Cardiac fibroblast (primary cell): ENCODE measurements around the gene RAB13.
"Not testable (repeated sequence)": the region's sequence is repeated elsewhere in the genome, so short reads cannot be mapped to it uniquely, and the experiment has no call there.

Experiments
- DNase-seq, 2 donors: peaks; one replicate each; pipeline versions ENCODE4 v3.0.0 to v3.0.0-alpha.2; 2010; ENCODE audit warnings: low read depth in 2 of 2
- H3K4me3 ChIP-seq, 2 donors: replicated peaks in 1 of 2; 1 replicate in 1 of 2; 2 replicates in 1 of 2; pipeline ENCODE4 v1.5.1; 2011; ENCODE audit warnings: low read depth in 2 of 2, low read length in 2 of 2, mild to moderate bottlenecking in 2 of 2, moderate library complexity in 1 of 2
- TF ChIP-seq, protein P1 (sequence below): IDR thresholded peaks from one replicate; pipeline ENCODE4 v1.5.1; 2011; ENCODE audit warnings: low read depth, mild to moderate bottlenecking, low read length, inconsistent platforms

The RAB13 gene

DNA sequence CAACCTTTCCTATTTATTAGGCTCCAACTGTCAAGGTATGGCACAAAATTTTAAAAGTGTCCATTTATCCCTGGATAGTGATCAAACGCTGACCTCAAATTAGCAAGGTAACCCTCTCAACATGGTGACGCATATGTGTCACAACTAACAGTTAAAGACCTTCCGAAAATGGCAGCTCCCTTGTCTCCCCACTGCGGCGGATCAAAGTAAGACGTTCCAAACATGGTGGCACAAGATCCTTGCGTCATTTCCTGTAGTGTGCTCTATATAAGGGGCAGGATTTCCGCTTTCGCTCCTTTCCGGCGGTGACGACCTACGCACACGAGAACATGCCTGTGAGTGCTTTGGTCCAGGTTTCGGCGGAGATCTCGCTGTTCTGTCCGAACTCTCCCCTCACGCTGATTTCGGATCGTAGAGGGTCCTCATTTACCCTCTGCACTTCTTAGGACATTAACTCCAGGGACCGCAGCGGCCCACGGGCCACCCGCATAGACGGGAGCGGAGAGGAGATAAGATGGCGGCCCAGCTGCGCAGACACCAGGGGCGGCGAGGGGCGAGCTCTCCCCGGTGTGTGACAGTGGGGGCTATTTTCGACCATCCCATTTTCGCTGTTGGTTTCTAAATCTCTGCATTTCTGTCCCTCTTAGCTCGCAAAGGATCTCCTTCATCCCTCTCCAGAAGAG, 4.5 kb upstream of the RAB13 start, which contains the start of gene RPS27:
RPS27 (plus strand) TSS at position 295 of the 683 bp plus-strand sequence; CDS start at position 330, 35 bp downstream.
- TF ChIP-seq, protein P1, sequence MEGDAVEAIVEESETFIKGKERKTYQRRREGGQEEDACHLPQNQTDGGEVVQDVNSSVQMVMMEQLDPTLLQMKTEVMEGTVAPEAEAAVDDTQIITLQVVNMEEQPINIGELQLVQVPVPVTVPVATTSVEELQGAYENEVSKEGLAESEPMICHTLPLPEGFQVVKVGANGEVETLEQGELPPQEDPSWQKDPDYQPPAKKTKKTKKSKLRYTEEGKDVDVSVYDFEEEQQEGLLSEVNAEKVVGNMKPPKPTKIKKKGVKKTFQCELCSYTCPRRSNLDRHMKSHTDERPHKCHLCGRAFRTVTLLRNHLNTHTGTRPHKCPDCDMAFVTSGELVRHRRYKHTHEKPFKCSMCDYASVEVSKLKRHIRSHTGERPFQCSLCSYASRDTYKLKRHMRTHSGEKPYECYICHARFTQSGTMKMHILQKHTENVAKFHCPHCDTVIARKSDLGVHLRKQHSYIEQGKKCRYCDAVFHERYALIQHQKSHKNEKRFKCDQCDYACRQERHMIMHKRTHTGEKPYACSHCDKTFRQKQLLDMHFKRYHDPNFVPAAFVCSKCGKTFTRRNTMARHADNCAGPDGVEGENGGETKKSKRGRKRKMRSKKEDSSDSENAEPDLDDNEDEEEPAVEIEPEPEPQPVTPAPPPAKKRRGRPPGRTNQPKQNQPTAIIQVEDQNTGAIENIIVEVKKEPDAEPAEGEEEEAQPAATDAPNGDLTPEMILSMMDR: no peak
- peak within 1 kb of the TSS; percentile 79 to 93 for H3K4me3 ChIP-seq
- DNase-seq: peak; percentile 99

DNA sequence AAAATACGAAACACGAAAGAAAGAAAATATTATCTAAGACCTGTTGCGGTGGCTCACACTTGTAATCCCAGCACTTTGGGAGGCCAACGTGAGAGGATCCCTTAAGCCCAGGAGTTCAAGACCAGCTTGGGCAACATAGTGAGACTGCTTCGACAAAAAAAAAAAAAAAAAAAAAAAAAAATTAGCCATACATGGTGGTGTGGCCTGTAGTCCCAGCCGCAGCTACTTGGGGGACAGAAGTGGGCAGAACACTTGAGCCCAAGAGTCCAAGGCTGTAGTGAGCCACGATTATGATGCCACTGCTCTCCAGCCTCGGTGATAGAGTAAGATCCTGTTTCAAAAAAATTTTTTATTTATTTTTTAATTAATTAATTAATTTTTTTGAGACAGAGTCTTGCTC, 1.5 kb upstream of the RAB13 start:
- no peak for DNase-seq
- no peak overlapping the region for H3K4me3 ChIP-seq
- TF ChIP-seq, protein P1: no peak

DNA sequence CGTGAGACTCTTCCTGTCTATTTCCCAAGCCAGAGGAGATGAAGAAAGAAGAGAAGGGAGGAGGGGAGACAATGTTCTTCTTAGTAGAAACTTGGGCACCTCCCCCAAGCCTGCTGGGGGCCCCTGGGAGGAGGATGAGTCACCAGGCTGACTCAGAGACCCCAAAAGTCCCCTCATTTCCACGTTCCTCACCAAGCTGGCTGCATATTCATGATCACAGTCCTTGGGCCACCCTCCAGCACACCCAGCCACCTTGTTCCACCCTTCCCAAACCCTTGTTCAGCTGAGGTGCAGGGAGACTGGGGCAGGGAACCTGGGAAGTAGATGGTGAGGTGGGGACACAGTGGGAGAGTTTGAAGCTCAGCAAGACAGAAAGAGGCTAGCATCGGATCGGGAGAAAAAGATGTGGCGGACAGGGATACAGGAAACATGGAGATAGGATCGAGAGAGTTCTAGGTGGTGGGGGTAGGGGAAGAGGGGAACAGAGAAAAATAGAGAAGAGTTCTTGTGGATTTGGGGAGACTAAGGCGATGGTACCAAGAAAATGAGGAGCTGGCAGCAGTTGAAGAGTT, 712 bp downstream of the RAB13 start:
- peak; percentile 80 to 93 for DNase-seq
- H3K4me3 ChIP-seq: peak overlapping the region; percentile 72 to 89

DNA sequence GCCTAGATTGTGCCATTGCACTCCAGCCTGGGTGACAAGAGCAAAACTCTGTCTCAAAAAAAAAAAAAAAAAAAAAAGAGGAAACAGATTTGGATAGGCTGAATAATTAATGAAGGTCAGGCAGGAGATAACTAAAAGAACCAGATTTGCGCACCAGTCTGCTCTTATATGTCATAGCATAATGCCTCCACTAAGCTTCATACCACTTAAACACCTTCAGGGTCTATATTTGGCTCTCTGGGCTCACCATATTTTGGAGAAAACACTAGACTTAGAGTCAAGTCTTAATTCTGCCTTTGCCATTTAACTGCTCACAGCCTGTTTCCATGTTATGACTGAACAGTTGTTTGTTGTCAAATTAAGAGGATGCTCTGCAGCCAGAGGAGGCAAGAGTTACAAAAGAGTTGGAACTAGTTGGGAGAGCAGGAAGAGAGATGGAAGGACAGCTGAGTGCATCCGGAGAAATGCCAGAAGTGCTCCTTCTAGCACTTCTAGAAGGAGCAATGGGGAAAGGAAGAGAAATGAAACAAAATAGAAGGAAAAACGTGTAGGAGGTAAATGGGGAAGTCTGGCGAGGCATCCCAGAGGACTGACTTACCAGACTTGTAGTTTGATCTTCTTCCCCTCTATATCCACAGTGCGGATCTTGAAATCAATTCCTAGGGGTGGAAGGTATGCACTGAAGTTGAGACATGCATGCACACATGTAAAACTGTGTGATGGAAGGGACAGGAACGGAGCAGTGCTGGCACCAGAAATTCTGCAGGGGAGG, 1.8 kb downstream of the RAB13 start:
- TF ChIP-seq, protein P1: no peak
- peak overlapping the region; percentile 72 to 89 for H3K4me3 ChIP-seq
- DNase-seq: peak in 1 of 2 donors; percentile 34

More for the DNA sequence above, 712 bp downstream of the RAB13 start:
- TF ChIP-seq, protein P1: no peak

DNA sequence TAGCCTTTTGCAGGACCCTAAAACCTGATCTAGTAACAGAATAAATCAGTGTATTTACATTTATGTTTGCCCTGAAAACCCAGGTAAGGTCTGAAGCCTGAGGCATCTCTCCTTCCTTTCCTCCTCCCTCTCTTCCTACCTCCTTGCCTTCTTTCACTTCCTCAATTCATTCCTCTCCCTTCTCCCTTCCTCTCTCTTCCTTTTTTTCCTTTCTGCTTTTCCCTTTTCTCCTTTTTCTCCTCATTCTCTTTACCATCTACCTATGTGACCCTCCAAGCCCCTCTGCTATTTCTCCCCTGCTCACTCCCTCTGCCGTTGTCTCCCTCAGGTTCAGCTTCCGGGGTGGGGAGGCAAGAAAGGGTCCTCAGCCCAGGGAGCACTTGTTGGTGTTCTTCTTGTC, 4.4 kb downstream of the RAB13 start:
- not testable (repeated sequence) for H3K4me3 ChIP-seq, DNase-seq

DNA sequence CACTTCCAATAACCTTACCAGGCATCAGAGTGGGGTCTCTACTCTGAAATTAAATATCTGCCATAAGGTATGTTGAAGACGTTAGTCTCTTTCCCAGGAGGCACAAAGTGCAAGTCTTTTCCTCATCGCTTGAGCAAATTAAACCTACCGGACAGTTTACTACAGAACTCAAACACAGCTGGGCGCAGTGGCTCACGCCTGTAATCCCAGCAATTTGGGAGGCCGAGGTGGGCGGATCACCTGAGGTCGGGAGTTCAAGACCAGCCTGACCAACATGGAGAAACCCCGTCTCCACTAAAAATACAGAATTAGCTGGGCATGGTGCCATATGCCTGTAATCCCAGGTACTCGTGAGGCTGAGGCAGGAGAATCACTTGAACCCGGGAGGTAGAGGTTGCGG, 7.0 kb downstream of the RAB13 start:
- not testable (repeated sequence) for H3K4me3 ChIP-seq, DNase-seq

DNA sequence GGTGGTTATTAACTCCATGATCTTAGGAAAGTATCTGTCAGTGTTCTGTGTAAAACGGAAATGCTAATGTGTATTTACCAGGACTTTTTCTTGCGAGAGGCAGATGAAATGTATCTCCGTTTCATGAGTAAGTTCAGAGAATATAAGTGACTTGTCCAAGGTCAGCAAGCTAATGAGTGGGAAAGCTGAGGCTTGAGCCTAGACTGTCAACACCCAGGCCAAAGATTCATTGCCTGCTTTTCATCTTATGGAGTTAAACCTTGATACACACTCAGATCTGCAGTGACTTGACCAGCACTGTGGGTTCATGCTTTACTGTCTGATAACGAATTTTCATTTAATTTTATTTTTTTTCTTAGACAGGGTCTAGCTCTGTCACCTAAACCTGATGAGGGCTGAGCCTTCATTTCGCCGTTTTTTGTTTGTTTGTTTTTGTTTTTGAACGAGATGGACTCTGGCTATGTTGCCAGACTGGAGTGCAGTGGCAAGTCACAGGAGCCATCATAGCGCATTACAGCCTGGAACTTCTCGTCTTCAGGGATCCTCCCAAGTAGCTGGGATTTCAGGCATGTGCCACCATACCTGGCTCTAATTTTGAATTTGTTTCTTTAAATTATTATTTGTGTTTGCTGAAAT, 7.7 kb downstream of the RAB13 start:
- TF ChIP-seq, protein P1: no peak
- peak overlapping the region; percentile 74 to 97 for H3K4me3 ChIP-seq
- no peak for DNase-seq
